Measurements from ENCODE around the gene ABCC1.

GRCh38 chr16:16141141-16141540 is 191.7 kb downstream of the ABCC1 start:
- TF ChIP-seq, protein P1, sequence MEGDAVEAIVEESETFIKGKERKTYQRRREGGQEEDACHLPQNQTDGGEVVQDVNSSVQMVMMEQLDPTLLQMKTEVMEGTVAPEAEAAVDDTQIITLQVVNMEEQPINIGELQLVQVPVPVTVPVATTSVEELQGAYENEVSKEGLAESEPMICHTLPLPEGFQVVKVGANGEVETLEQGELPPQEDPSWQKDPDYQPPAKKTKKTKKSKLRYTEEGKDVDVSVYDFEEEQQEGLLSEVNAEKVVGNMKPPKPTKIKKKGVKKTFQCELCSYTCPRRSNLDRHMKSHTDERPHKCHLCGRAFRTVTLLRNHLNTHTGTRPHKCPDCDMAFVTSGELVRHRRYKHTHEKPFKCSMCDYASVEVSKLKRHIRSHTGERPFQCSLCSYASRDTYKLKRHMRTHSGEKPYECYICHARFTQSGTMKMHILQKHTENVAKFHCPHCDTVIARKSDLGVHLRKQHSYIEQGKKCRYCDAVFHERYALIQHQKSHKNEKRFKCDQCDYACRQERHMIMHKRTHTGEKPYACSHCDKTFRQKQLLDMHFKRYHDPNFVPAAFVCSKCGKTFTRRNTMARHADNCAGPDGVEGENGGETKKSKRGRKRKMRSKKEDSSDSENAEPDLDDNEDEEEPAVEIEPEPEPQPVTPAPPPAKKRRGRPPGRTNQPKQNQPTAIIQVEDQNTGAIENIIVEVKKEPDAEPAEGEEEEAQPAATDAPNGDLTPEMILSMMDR (IDR thresholded peaks at IDR 0.05), result no peak
- TF ChIP-seq ZFX (IDR thresholded peaks at IDR 0.05; ENCODE audit: borderline replicate concordance), result no peak

All from 22Rv1 (cell line).